Cardiac muscle cell (in vitro differentiated cells and primary cell): ENCODE measurements around the gene SPTAN1. TPM values are rescaled to one million over a fixed set of nuclear protein-coding genes. Genes with fewer than 3 reads are reported as not detected.
A peak's percentile ranks its signal among the peaks of the same experiment; 100 is the strongest.

ENCODE experiments used
- DNase-seq, 2 donors: peaks; one replicate each; pipeline versions ENCODE4 v3.0.0 to v3.0.0-alpha.2; 2010 to 2017; ENCODE audit warnings: low read depth in 1 of 2, low spot score in 1 of 2
- H3K27ac ChIP-seq: fragments of 200-600 bp; sonication (generic); 2 replicates; pipeline ENCODE4 v1.5.1; 2016
- H3K27me3 ChIP-seq: fragments of 200-600 bp; sonication (generic); 2 replicates; pipeline ENCODE4 v1.6.0; 2016; ENCODE audit warnings: control low read depth
- H3K36me3 ChIP-seq: fragments of 200-600 bp; sonication (generic); 2 replicates; pipeline ENCODE4 v1.5.1; 2016; ENCODE audit warnings: control low read depth
- H3K4me1 ChIP-seq: fragments of 200-600 bp; sonication (generic); 2 replicates; pipeline ENCODE4 v1.8.1; 2017; ENCODE audit warnings: low read depth, mild to moderate bottlenecking, mixed run types
- H3K4me3 ChIP-seq: fragments of 200-600 bp; sonication (generic); 2 replicates; pipeline ENCODE4 v1.5.1; 2016; ENCODE audit warnings: mild to moderate bottlenecking
- H3K9me3 ChIP-seq: fragments of 200-600 bp; sonication (generic); 2 replicates; pipeline ENCODE4 v1.5.1; 2017; ENCODE audit warnings: low read depth, mild to moderate bottlenecking, control low read depth
- polyA plus RNA-seq: library from polyadenylated mRNA; unstranded; fragments of >200 nt; fragmentation: Nextera tagmentation; extraction: Ambion mirVana; gene quantifications from 2 replicates; pipeline ENCODE4 v1.2.1, GENCODE V29; 2016
- total RNA-seq: library from RNA; depleted of rRNA; stranded (reverse); fragments of >200 nt; gene quantifications from 2 replicates; pipeline ENCODE4 v1.2.3, GENCODE V29; 2016
- TF ChIP-seq, protein P1 (sequence below): IDR thresholded peaks from 2 replicates; pipeline ENCODE4 v1.5.1; 2012; ENCODE audit warnings: low read depth, mild to moderate bottlenecking, low read length

The SPTAN1 gene
- total and polyA plus RNA-seq, 2 experiments from 2014 or later, result 118 to 227 TPM

DNA sequence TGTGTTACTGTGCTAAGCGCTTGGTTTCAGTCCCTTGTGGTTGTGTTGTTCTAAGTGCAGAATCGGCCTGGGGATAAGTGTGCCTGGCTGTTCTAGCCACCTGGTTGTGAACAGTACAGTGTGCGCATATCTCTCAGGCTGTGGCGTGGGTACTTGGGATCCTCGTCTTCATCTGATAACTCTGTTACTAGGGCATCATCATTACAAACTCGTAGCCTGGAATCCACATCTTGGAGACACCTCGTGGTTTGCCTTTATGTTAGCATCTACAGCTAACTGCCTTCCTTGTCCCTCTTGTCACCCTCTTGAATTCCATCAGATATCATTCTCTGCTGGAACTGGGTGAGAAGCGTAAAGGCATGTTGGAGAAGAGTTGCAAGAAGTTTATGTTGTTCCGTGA lies 41.5 kb downstream of the SPTAN1 start:
- Histone ChIP-seq H3K9me3 (no peaks in the 10 kb centered on the region), H3K4me3 (no peak overlapping the region), H3K4me1 (no peaks in the 10 kb centered on the region), H3K36me3 (peaks cover 74% of the 10 kb centered on the region), H3K27me3 (no peaks in the 10 kb centered on the region), H3K27ac (peak overlapping the region; percentile 51)
- TF ChIP-seq, protein P1, sequence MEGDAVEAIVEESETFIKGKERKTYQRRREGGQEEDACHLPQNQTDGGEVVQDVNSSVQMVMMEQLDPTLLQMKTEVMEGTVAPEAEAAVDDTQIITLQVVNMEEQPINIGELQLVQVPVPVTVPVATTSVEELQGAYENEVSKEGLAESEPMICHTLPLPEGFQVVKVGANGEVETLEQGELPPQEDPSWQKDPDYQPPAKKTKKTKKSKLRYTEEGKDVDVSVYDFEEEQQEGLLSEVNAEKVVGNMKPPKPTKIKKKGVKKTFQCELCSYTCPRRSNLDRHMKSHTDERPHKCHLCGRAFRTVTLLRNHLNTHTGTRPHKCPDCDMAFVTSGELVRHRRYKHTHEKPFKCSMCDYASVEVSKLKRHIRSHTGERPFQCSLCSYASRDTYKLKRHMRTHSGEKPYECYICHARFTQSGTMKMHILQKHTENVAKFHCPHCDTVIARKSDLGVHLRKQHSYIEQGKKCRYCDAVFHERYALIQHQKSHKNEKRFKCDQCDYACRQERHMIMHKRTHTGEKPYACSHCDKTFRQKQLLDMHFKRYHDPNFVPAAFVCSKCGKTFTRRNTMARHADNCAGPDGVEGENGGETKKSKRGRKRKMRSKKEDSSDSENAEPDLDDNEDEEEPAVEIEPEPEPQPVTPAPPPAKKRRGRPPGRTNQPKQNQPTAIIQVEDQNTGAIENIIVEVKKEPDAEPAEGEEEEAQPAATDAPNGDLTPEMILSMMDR, result no peak
- no peak for DNase-seq

DNA sequence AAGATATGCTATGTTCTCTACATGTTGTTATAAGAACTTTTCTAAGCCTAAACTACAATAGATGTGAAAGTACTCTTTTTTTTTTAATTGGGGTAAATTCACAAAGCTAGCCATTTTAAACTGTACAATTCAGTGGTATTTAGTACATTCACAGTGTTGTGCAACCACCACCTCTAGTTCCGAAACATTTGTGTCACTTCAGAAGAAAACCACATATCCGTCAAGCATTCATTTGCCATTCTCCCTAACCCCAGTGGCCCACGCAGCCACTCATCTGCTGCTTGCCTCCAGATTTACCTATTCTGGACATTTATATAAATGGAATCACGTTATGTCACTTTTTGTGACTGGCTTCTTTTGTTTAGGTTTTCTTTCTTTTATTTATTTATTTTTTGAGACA lies 43.1 kb downstream of the SPTAN1 start:
- Histone ChIP-seq H3K4me1 (no peaks in the 10 kb centered on the region), H3K36me3 (peaks cover 82% of the 10 kb centered on the region), H3K9me3 (no peaks in the 10 kb centered on the region), H3K27ac (no peak overlapping the region), H3K4me3 (no peak overlapping the region), H3K27me3 (no peaks in the 10 kb centered on the region)
- TF ChIP-seq, protein P1, result no peak
- DNase-seq, result no peak

DNA sequence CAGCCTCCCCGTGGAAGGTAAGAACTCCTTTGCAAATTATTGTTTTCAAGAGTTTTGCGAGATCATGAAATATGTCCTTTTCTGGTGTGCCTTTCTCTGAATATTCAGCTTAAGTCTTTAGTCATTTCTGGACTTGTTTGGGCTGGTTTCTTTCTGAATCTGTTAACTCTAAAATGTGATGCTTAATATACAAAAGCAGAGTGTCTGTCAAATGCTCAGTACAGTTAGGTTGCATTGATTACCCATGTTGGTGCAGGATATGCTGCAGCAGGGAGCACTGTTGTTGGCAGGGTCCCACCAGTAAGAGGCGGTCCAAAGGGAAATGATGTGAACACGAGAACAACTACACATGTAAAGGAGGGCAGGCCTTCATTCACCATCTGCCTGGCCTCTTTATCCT lies 47.7 kb downstream of the SPTAN1 start:
- no peak overlapping the region for H3K4me3 ChIP-seq
- H3K27ac ChIP-seq, result no peak overlapping the region
- H3K9me3 ChIP-seq, result no peaks in the 10 kb centered on the region
- DNase-seq, result no peak
- TF ChIP-seq, protein P1, result no peak
- peaks cover 72% of the 10 kb centered on the region for H3K36me3 ChIP-seq
- H3K4me1 ChIP-seq, result peaks cover 11% of the 10 kb centered on the region
- H3K27me3 ChIP-seq, result no peaks in the 10 kb centered on the region

- TF ChIP-seq, protein P1, result no peak
- Histone ChIP-seq H3K36me3 (peaks cover 67% of the 10 kb centered on the region), H3K27me3 (no peaks in the 10 kb centered on the region), H3K4me3 (no peak overlapping the region), H3K4me1 (peaks cover 11% of the 10 kb centered on the region), H3K27ac (peak overlapping the region; percentile 81), H3K9me3 (no peaks in the 10 kb centered on the region)
- peak in 1 of 2 donors; percentile 48 for DNase-seq
Measured at GRCh38 chr9:128603697-128604096, 51.3 kb downstream of the SPTAN1 start.

GRCh38 chr9:128607642-128608350 lies 55.4 kb downstream of the SPTAN1 start:
- TF ChIP-seq, protein P1, result no peak
- H3K4me1 ChIP-seq, result peaks cover 22% of the 10 kb centered on the region
- H3K27me3 ChIP-seq, result no peaks in the 10 kb centered on the region
- peaks cover 79% of the 10 kb centered on the region for H3K36me3 ChIP-seq
- H3K4me3 ChIP-seq, result no peak overlapping the region
- no peak overlapping the region for H3K27ac ChIP-seq
- DNase-seq, result no peak
- no peaks in the 10 kb centered on the region for H3K9me3 ChIP-seq
